ENCODE results near the gene PLPP4.
A peak's percentile ranks its signal among the peaks of the same experiment; 100 is the strongest.

The PLPP4 gene

GRCh38 chr10:120612756-120613155 lies 155.7 kb downstream of the PLPP4 start:
- DNase-seq (ENCODE audit: low spot score in 2 of 2), result no peak

GRCh38 chr10:120613180-120613579 lies 156.2 kb downstream of the PLPP4 start:
- H3K9me3 ChIP-seq, result peaks cover 2% of the 10 kb centered on the region; the same call in 1 of the 2 replicates
- H3K36me3 ChIP-seq (replicated peaks), result no peaks in the 10 kb centered on the region
- in situ Hi-C loops (cut with MboI; ENCODE audit: low sequenced_read_pairs), result no loop called here
- H3K4me3 ChIP-seq, result no peak overlapping the region
- H3K4me1 ChIP-seq, result no peaks in the 10 kb centered on the region
- H3K27me3 ChIP-seq (ENCODE audit: low read depth), result no peaks in the 10 kb centered on the region
- no peak for DNase-seq (ENCODE audit: low spot score in 2 of 2)

More at GRCh38 chr10:120612756-120613155, 155.7 kb downstream of the PLPP4 start:
- H3K4me1 ChIP-seq, result no peaks in the 10 kb centered on the region
- in situ Hi-C loops (cut with MboI; ENCODE audit: low sequenced_read_pairs), result no loop called here
- H3K4me3 ChIP-seq, result no peak overlapping the region
- no peaks in the 10 kb centered on the region for H3K36me3 ChIP-seq (replicated peaks)
- peaks cover 2% of the 10 kb centered on the region; the same call in 1 of the 2 replicates for H3K9me3 ChIP-seq
- no peaks in the 10 kb centered on the region for H3K27me3 ChIP-seq (ENCODE audit: low read depth)

GRCh38 chr10:120614680-120615079 lies 157.7 kb downstream of the PLPP4 start:
- Histone ChIP-seq H3K9me3 (peaks cover 2% of the 10 kb centered on the region; the same call in 1 of the 2 replicates), H3K27me3 (ENCODE audit: low read depth) (no peaks in the 10 kb centered on the region), H3K4me1 (no peaks in the 10 kb centered on the region), H3K4me3 (no peak overlapping the region), H3K36me3 (replicated peaks) (no peaks in the 10 kb centered on the region)
- DNase-seq (ENCODE audit: low spot score in 2 of 2), result no peak
- in situ Hi-C loops (cut with MboI; ENCODE audit: low sequenced_read_pairs), result no loop called here

GRCh38 chr10:120616311-120616911 lies 159.4 kb downstream of the PLPP4 start:
- Histone ChIP-seq H3K9me3 (peaks cover 2% of the 10 kb centered on the region; the same call in 1 of the 2 replicates), H3K27me3 (ENCODE audit: low read depth) (no peaks in the 10 kb centered on the region), H3K4me3 (no peak overlapping the region), H3K4me1 (no peaks in the 10 kb centered on the region), H3K36me3 (replicated peaks) (no peaks in the 10 kb centered on the region)
- in situ Hi-C loops (cut with MboI; ENCODE audit: low sequenced_read_pairs), result no loop called here
- no peak for DNase-seq (ENCODE audit: low spot score in 2 of 2)

GRCh38 chr10:120628197-120628596 lies 171.2 kb downstream of the PLPP4 start:
- Histone ChIP-seq H3K4me1 (0 out of 2 replicates have a peak, but pooled peaks cover 2% of the 10 kb centered on the region), H3K9me3 (no peaks in the 10 kb centered on the region), H3K36me3 (replicated peaks) (no peaks in the 10 kb centered on the region), H3K4me3 (no peak overlapping the region), H3K27me3 (ENCODE audit: low read depth) (no peaks in the 10 kb centered on the region)
- DNase-seq (ENCODE audit: low spot score in 2 of 2), result no peak
- in situ Hi-C loops (cut with MboI; ENCODE audit: low sequenced_read_pairs), result no loop called here

- in situ Hi-C loops (cut with MboI; ENCODE audit: low sequenced_read_pairs), result no loop called here
Observed at GRCh38 chr10:120630266-120630665, 173.2 kb downstream of the PLPP4 start.

DNA sequence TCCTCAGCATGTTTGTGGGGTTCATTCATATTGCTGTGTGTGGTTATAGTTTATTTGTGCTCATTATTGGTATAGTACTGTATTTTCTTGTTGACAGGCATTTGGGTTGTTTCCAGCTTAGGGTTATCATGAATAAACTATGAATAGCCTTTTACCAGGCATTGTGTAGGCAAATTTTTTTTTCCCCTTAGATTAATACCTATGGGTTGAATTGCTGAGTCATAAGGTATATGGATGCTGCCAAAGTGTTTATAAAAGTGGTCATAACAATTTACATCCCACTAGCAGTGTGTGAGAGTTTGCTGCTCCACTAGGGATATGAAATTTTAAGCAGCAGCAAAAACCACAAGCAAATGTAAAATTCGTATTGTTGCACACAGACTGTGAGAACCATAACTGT lies 175.0 kb downstream of the PLPP4 start:
- no peak overlapping the region for H3K4me3 ChIP-seq
- in situ Hi-C loops (cut with MboI; ENCODE audit: low sequenced_read_pairs), result no loop called here
- no peaks in the 10 kb centered on the region for H3K9me3 ChIP-seq
- H3K36me3 ChIP-seq (replicated peaks), result no peaks in the 10 kb centered on the region
- H3K4me1 ChIP-seq, result peaks cover 14% of the 10 kb centered on the region; the same call in 1 of the 2 replicates
- DNase-seq (ENCODE audit: low spot score in 2 of 2), result no peak
- peaks cover 2% of the 10 kb centered on the region; the same call in 1 of the 2 replicates for H3K27me3 ChIP-seq (ENCODE audit: low read depth)

More at GRCh38 chr10:120630266-120630665, 173.2 kb downstream of the PLPP4 start:
- Histone ChIP-seq H3K27me3 (ENCODE audit: low read depth) (no peaks in the 10 kb centered on the region), H3K36me3 (replicated peaks) (no peaks in the 10 kb centered on the region), H3K4me3 (no peak overlapping the region), H3K9me3 (no peaks in the 10 kb centered on the region), H3K4me1 (peaks cover 11% of the 10 kb centered on the region; the same call in 1 of the 2 replicates)
- peak in 1 of 2 experiments; percentile 10 for DNase-seq (ENCODE audit: low spot score in 2 of 2)

DNA sequence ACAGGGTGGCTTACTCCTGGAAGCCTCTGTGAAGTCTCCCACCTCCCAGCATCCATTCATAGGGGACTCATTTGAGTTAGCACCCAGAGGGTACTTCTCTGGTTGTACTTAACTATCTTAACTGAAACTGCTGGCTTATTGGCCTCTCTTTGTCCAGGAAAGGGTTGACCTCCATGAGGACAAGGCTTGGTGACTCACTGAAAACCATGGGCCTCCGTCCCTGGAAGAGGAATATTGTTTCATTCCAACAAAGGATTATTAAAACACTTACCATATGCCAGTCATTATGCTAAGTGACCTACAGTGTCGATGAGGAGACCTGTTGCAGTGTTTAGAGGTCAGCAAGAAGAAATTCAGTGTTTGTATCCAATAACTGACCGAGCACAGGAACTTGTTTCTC lies 175.9 kb downstream of the PLPP4 start:
- no peak for DNase-seq (ENCODE audit: low spot score in 2 of 2)
- Histone ChIP-seq H3K27me3 (ENCODE audit: low read depth) (peaks cover 2% of the 10 kb centered on the region; the same call in 1 of the 2 replicates), H3K4me1 (peaks cover 14% of the 10 kb centered on the region; the same call in 1 of the 2 replicates), H3K9me3 (no peaks in the 10 kb centered on the region), H3K4me3 (no peak overlapping the region), H3K36me3 (replicated peaks) (no peaks in the 10 kb centered on the region)
- in situ Hi-C loops (cut with MboI; ENCODE audit: low sequenced_read_pairs), result no loop called here

GRCh38 chr10:120634659-120635058 lies 177.6 kb downstream of the PLPP4 start:
- peak; percentile 86 to 87 for DNase-seq (ENCODE audit: low spot score in 2 of 2)
- in situ Hi-C loops (cut with MboI; ENCODE audit: low sequenced_read_pairs), result no loop called here
- H3K4me3 ChIP-seq, result no peak overlapping the region
- H3K9me3 ChIP-seq, result no peaks in the 10 kb centered on the region
- peaks cover 2% of the 10 kb centered on the region; the same call in 1 of the 2 replicates for H3K27me3 ChIP-seq (ENCODE audit: low read depth)
- peaks cover 14% of the 10 kb centered on the region; the same call in 1 of the 2 replicates for H3K4me1 ChIP-seq
- no peaks in the 10 kb centered on the region for H3K36me3 ChIP-seq (replicated peaks)

Measured in HAP-1 (cell line).